GOT3 (cell line): Measurements from ENCODE around the gene RASA3.
"Not testable (repeated sequence)": the region's sequence is repeated elsewhere in the genome, so short reads cannot be mapped to it uniquely, and the experiment has no call there.

Experiments used
- DNase-seq: peaks from one replicate; lab custom pipeline; 2025; ENCODE audit warnings: mixed read lengths; lab: John Stamatoyannopoulos, UW

The RASA3 gene

DNA sequence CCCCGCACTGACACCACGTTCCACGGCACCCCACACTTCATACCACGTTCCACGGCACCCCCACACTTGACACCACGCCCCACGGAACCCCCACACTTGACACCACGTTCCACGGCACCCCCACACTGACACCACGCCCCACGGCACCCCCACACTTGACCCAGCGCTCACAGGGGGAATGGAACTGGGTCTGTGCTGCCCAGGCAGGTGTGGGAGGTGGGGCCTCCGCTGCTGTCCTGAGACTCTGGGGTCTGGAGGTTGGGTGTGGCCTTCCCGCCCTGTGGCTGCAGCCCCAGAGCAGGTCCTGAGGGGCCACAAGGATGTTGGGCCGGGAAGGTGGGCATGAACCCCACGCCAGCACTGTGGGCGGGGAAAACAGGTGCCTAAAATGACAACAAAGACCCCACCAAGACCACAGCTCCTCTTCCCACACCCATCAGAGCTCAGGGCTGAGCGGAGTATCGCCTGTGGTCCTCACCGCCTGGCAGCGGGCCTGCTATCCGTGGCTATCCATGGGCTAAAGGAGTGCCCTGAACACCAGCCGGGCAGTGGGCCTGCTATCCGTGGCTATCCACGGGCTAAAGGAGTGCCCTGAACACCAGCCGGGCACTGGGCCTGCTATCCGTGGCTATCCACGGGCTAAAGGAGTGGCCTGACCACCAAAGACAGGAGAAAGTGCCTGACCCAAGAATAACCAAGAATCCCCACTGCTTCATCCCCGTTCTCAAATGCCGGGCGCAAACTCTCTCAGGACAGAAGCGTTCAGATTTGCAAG is 98.7 kb downstream of the RASA3 start:
- DNase-seq, result no peak

DNA sequence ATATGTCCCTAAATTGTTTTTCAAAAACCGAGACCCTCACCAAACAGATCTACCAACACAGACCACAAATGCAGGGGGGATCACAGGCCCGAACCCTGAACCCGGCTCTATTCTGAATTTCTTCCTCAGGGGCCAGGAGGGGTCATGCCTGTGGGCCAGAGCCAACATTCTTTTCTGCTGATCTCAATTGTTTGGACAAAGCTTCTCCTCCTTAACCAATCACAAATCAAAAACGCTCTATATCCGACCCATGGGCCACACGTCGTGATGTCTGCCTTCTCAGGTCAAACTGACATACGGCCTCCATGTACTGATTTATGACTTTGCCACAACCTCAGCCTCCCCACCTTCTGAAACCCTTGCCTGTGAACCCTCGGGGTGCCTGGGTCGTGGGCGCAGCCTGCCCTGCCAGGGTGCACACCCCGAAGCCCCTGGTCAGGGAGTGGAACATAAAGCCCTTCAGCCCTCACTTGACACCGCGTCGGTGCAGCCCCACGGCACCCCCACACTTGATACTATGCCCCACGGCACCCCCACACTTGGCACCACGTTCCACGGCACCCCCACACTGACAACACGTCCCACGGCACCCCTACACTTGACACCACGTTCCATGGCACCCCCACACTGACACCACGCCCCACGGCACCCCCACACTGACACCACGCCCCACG is 100.2 kb downstream of the RASA3 start:
- no peak for DNase-seq

DNA sequence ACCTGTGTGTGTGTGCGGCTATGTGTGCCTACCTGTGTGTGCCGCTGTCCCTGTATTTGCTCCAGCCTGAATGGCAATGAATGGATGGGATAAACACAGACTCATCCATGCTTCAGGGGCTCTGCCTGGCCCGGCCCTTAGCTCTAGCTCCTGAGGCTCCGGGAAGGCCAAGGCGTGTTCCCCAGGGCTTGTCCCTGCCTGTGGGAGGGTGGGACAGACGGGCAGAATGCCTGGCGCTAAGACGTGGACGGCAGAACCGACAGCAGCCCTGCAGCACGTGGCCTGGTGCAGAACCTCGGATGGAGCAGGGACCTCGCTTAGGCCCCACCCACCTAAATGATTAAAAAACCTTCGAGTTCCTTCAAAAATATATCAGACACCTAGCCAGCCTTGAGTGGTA is 100.8 kb downstream of the RASA3 start:
- no peak for DNase-seq

DNA sequence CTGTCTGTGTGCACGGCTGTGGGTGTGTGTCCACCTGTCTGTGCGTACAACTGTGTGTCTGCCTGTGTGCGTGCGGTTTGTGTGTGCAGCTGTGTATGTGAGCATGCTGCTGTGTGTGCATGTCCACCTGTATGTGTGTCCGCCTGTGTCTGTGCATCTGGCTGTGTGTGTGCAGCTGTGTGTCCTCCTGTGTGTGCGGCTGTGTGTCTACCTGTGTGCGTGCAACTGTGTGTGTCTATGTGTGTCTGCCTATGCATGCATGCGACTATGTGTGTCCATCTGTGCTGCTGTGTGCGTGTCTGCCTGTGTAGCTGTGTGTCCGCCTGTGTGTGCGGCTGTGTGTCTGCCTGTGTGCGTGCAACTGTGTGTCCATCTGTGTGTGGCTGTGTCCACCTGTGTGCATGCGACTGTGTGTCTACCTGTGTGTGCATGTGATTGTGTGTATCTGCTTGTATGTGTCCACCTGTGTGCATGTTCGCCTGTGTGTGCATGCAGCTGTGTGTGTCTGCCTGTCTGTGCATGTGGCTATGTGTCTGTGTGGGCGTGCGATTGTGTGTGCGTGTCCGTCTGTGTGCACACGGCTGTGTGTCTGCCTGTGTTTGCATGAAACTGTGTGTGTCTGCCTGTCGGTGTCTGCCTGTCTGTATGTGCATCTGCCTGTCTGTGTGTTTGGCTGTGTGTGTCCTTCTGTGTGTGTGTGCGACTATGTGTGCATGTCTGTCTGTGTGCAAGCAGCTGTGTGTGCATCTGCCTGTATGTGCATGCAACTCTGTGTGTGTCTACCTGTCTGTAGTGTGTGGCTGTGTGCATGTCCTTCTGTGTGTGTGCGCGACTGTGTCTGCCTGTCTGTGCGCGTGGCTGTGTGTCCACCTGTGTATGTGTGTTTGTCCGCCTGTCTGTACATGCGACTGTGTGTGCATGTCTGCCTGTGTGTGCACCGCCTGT is 101.5 kb downstream of the RASA3 start:
- no peak for DNase-seq

GRCh38 chr13:114029866-114030625 is 102.4 kb downstream of the RASA3 start:
- DNase-seq, result no peak

- DNase-seq, result no peak
Observed at GRCh38 chr13:114027826-114028225, 104.6 kb downstream of the RASA3 start.

GRCh38 chr13:114027046-114027715 is 105.2 kb downstream of the RASA3 start:
- DNase-seq, result no peak

DNA sequence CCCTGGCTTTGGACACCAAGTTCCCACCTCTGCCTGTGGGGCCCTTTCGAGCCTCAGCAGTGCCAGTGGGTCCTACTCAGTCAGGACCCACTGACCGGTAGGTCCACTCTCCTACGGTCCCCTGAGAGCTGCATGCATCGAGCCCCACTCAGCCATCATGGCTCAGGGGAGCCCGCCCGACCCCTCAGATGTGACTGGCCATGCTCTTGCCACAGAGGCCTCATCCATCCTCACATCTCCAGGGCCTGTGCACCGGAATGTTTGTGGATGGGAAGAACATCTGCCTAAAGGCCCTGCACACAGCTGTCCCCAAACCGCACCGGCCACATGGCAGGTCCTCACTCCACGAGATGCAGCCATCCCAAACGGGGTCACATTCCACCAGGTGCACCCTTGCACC is 105.9 kb downstream of the RASA3 start:
- DNase-seq, result no peak

GRCh38 chr13:114025714-114026431 is 106.5 kb downstream of the RASA3 start:
- no peak for DNase-seq

DNA sequence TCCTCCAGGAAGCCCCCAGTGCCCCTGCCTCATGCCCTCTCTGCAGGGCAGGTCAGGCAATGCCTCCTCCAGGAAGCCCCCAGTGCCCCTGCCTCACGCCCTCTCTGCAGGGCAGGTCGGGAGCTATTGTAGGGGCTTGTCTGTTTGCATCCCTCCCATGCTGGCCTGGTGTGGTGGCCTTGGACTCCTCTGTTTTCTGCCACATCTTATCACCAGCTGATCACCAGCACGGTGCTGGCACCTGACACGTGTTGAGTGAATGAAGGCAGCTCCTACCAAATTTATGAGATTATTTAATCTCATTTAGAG is 107.1 kb downstream of the RASA3 start:
- no peak for DNase-seq

- no peak for DNase-seq
Observed at GRCh38 chr13:114024603-114025404, 107.6 kb downstream of the RASA3 start.

DNA sequence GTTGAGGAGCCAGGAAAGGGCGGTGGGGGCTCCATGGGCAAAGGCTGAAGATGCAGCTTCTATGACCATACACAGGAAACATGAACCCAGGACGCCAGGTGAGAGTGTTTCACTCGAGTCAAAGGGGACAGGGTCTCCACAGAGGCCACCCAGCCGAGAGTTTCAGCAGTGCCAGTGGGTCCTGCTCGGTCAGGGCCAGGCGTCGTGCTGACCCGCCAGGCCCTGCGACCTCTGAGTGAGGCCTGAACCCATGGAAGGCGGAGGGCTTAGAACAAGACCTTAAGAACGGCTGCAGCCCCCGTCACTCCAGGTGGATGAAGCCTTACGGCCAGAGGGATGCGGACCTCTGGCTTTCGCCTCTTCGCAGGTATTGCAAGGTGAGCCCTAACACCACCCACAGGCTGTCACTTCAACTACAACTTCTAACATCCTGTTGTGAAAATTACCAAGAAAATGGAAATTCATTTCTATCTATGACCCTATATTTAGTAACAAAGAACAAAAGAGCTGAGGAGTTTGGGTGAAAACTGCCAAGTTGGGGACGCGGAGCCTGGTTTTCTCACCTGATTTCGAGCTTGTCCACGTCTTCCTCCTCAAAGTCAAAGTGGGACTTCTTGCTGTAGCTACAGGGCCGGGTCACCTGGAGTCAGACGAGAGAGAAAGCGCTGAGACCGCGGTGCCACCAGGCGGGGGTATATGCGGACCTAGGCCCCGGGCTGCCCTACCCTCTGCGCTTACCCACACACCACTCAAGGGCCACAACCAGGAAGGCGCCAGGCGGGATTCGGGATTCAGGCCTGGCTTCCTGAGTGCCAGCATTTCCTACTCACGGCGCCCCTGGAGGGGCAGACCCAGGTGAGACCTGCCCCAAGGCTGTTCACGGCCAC is 108.5 kb downstream of the RASA3 start:
- DNase-seq, result no peak

GRCh38 chr13:114022876-114023275 is 109.5 kb downstream of the RASA3 start:
- no peak for DNase-seq

- DNase-seq, result no peak
Observed at GRCh38 chr13:114022309-114022669, 110.1 kb downstream of the RASA3 start.

GRCh38 chr13:114021464-114022308 is 110.7 kb downstream of the RASA3 start:
- no peak for DNase-seq

DNA sequence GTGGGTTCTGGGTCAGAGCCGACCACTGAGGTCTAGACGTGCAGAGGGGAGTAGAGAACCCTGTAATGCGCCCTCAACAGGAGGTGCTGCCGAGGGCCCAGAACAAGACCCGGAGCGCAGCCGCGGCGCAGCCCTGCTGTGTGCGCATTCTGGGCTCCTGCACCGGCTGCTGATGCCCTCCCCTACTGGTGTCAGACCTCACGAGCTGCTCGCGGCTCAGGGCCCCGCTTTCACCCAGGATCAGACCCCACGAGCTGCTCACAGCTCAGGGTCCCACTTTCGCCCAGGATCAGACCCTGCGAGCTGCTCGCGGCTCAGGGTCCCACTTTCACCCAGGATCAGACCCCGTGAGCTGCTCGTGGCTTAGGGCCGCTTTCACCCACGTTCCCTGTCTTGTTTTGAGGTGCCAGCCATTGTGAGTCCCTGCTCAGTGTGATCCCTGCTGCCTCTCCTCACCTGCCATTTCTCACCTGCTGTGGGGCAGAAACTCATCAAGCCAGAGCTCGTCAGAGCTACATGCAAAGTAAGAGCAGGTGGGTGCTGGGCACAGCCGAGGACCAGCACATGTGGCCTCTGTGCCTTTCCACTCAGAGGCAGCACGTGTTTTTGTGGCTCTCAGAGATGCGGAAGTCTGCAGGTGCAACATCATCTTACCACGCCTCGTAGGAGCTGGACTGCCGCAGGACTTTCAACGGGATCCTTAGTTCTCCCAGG is 111.5 kb downstream of the RASA3 start:
- no peak for DNase-seq

- DNase-seq, result not testable (repeated sequence)
Observed at GRCh38 chr13:114020134-114020533, 112.3 kb downstream of the RASA3 start.
